Lung (tissue), 12 donors: ENCODE data around the gene PDCD11. TPM values are rescaled to one million over a fixed set of nuclear protein-coding genes. Genes with fewer than 3 reads are reported as not detected.
A peak's percentile ranks its signal among the peaks of the same experiment; 100 is the strongest.

ENCODE experiments used
- ATAC-seq: fragments of 200-7000 bp; cut with Tn5 transposase; one replicate; pipeline ENCODE4 v1.9.1; 2020; ENCODE audit warnings: moderate number of reproducible peaks; ENCODE audit not compliant: insufficient read depth, low FRiP score
- DNase-seq, 3 donors: peaks; one replicate each; pipeline ENCODE4 v3.0.0-alpha.2; 2013 to 2017
- H3K27ac ChIP-seq, 2 donors: one replicate each; pipeline ENCODE4 v1.5.1; 2013; ENCODE audit warnings: mild to moderate bottlenecking in 2 of 2, moderate library complexity in 2 of 2, control low read depth in 1 of 2, inconsistent platforms in 1 of 2, low read depth in 1 of 2, low read length in 1 of 2
- H3K27me3 ChIP-seq, 3 donors: one replicate each; pipeline ENCODE4 v1.5.1; 2013; ENCODE audit warnings: low read length in 2 of 3; ENCODE audit not compliant: control insufficient read depth in 3 of 3, insufficient read depth in 3 of 3
- H3K36me3 ChIP-seq, 4 donors: one replicate each; pipeline ENCODE4 v1.5.1; 2013; ENCODE audit warnings: low read length in 4 of 4, mild to moderate bottlenecking in 1 of 4, moderate library complexity in 1 of 4; ENCODE audit not compliant: control insufficient read depth in 4 of 4, insufficient read depth in 4 of 4
- H3K4me1 ChIP-seq, 5 donors: one replicate each; pipeline ENCODE4 v1.5.1; 2013; ENCODE audit warnings: low read length in 5 of 5, mild to moderate bottlenecking in 2 of 5, moderate library complexity in 1 of 5; ENCODE audit not compliant: control insufficient read depth in 5 of 5, insufficient read depth in 5 of 5
- H3K4me3 ChIP-seq: one replicate; pipeline ENCODE4 v1.5.1; 2013; ENCODE audit warnings: mild to moderate bottlenecking, control low read depth, moderate library complexity
- H3K9ac ChIP-seq, 2 donors: one replicate each; pipeline ENCODE4 v1.5.1; 2013; ENCODE audit warnings: low read length in 2 of 2, control low read depth in 1 of 2; ENCODE audit not compliant: insufficient read depth in 1 of 2
- H3K9me3 ChIP-seq, 4 donors: one replicate each; pipeline ENCODE4 v1.5.1; 2013; ENCODE audit warnings: low read length in 3 of 4, mild to moderate bottlenecking in 1 of 4, moderate library complexity in 1 of 4; ENCODE audit not compliant: control insufficient read depth in 4 of 4, insufficient read depth in 3 of 4
- CTCF ChIP-seq: IDR thresholded peaks from 2 replicates; pipeline ENCODE4 v1.5.1; 2012; ENCODE audit warnings: mild to moderate bottlenecking; ENCODE audit errors: control extremely low read depth, extremely low read depth
- WGBS, 2 donors: extraction: QIAGEN DNeasy Blood & Tissue Kit; methylation state at CpG; one replicate each; pipeline ENCODE4 v1.1.7; 2013; 5-methylcytosine and 5-hydroxymethylcytosine counted together
- polyA plus RNA-seq, 2 donors: library from polyadenylated mRNA; stranded (reverse); fragments of 200-250 nt; gene quantifications; one replicate each; pipeline ENCODE4 v1.2.1, GENCODE V29; 2013
- total RNA-seq, 2 donors: library from RNA; depleted of rRNA in 1 of 2; stranded (reverse); fragments of >200 nt in 1 of 2; gene quantifications; one replicate each; pipeline ENCODE4 v1.2.1, GENCODE V29; 2014 to 2021
- donor health status: control.
- donor health status: control.
- donor health status: Bipolar disorder and iron deficiency.
- donor health status: healthy.
- donor health status: DM: yes; HTN: yes; CAD: no.

Gene PDCD11
- total and polyA plus RNA-seq, 4 donors: 15.2 to 30.1 (median 20.2) TPM

DNA sequence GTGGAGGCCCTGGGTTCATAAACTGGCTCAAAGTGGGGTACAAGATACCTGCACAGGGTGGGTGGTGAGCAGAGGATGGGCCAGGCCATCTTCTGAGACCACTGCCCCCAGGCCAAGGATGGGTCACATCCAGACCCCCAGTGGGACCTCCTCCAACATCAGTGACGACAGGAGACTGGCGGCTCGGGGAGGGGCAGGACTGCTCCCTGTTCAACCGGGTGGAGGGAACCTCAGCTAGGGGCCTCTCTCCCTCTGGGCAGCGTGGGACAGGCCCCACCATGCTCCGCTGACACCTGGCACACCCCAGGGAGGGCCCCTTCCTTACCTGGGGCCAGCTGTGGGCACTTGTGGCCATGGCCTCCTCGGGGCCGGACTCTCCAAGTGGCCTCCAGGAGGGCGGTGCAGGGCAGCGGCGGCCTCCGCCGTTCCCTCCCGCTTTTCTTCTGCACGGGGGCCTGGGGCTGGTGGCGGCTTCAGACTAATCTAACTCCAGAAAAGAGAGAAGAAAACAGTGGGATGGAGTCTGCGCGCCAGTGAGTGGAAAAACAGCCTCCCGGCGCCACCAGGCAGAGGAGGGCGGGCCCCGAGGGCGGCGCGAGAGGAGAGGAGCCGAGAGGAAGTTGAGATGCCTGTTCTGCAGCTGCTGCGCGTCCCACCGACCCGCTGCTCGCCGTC lies 55.5 kb downstream of the PDCD11 start, which contains the start of gene CALHM2:
Gene CALHM2, minus strand, starts transcription at position 540 of the 675 bp plus-strand sequence. CDS start 2,429 bp downstream, outside the sequence.
- Histone ChIP-seq H3K9ac (peak within 1 kb of the TSS; percentile 25 to 42), H3K36me3 (peaks cover 0 to 15% (median 12%) of the 10 kb centered on the region in 4 donors), H3K9me3 (no peaks in the 10 kb centered on the region), H3K27me3 (no peaks in the 10 kb centered on the region), H3K4me3 (peak within 1 kb of the TSS; percentile 72), H3K27ac (peak within 1 kb of the TSS; percentile 75 to 87), H3K4me1 (peaks cover 0 to 23% (median 10%) of the 10 kb centered on the region in 5 donors)
- DNase-seq (peak; percentile 80 to 85 (median 80)), ATAC-seq (peak; percentile 68)
- no peak for TF ChIP-seq CTCF
- 1% methylated on average over 24 to 32 of the region's 32 CpGs for WGBS, 2 donors

DNA sequence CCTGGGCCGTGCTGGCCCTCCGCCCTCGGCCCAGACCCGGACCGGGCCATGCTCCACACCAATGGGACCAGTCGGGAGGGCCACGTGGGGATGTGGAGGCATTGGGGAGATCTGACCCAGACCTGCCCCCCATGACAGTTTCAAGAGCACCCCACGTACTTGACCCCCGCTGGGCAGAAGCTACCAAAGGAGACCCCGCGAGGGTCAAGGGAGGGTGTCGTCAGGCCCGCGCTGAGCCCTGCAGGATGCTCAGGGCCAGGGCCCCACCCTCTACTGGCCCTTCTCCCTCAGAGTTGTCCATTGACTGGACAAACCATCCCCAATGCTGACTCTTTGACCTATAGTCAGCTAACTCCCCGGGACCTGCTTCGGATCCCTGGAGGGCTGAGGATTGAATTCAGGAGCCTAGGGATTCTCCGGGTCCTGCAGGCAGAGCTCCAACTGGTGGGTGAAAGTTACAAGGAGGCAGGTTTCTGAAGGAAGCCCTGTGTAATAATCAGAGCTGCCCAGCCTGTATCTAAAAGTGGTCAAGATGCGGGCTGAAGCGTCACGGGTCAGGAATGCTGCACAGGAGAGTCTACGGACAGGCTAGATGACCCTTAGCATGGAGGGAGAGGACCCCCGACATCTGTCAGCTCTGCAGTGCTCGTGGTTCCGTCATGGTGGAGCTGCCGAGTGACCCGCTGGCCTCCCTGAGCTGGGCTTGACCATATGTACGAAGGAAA lies 56.2 kb downstream of the PDCD11 start:
- Histone ChIP-seq H3K27me3 (no peaks in the 10 kb centered on the region), H3K4me3 (peak overlapping the region; percentile 72), H3K4me1 (peaks cover 0 to 23% (median 10%) of the 10 kb centered on the region in 5 donors), H3K27ac (peak overlapping the region in 1 of 2 donors; percentile 87), H3K9ac (peak overlapping the region in 1 of 2 donors; percentile 26), H3K9me3 (no peaks in the 10 kb centered on the region), H3K36me3 (peaks cover 0 to 11% (median 9%) of the 10 kb centered on the region in 4 donors)
- ATAC-seq: no peak
- TF ChIP-seq CTCF: no peak
- 31 to 43% methylated on average over 26 to 27 of the region's 27 CpGs for WGBS, 2 donors
- peak in 1 of 3 donors; percentile 10 for DNase-seq

- no peak for DNase-seq
- Histone ChIP-seq H3K9ac (no peak overlapping the region), H3K27ac (no peak overlapping the region), H3K36me3 (peaks cover 0 to 7% (median 4%) of the 10 kb centered on the region in 4 donors), H3K4me1 (peaks cover 0 to 23% (median 10%) of the 10 kb centered on the region in 5 donors), H3K9me3 (no peaks in the 10 kb centered on the region), H3K4me3 (no peak overlapping the region), H3K27me3 (no peaks in the 10 kb centered on the region)
- ATAC-seq: no peak
- TF ChIP-seq CTCF: no peak
- 80 to 81% methylated on average over 4 of the region's 4 CpGs for WGBS, 2 donors
Observed at GRCh38 chr10:103454026-103454425, 57.6 kb downstream of the PDCD11 start.
